GM23338 (cell line): ENCODE measurements around the gene SMPDL3A.

Source experiments
- CREB1 ChIP-seq: fragments of 250-450 bp; sonication (Bioruptor Pico); IDR thresholded peaks from 2 replicates; pipeline ENCODE4 v1.5.0; 2020; ENCODE audit warnings: low read depth, mild to moderate bottlenecking, moderate library complexity
- CTCF ChIP-seq, 2 experiments: fragments of 200-600 bp in 1 of 2; sonication (generic) in 1 of 2; conservative IDR thresholded peaks; 2 replicates each; pipeline versions ENCODE4 v1.5.1 to v1.6.1; 2016 to 2017; ENCODE audit warnings: antibody characterized with exemption in 2 of 2, low read depth in 2 of 2, mild to moderate bottlenecking in 2 of 2, moderate library complexity in 1 of 2
- EZH2 ChIP-seq: fragments of 200-600 bp; sonication (generic); IDR thresholded peaks from one replicate; pipeline ENCODE4 v1.8.0; 2017; ENCODE audit warnings: antibody characterized with exemption, mild to moderate bottlenecking, low read depth; ENCODE audit not compliant: unreplicated experiment
- EZH2phosphoT487 ChIP-seq: fragments of 200-600 bp; sonication (generic); IDR thresholded peaks from one replicate; pipeline ENCODE4 v1.8.1; 2018; ENCODE audit warnings: antibody characterized with exemption; ENCODE audit not compliant: unreplicated experiment
- POLR2AphosphoS5 ChIP-seq: IDR thresholded peaks from 2 replicates; pipeline ENCODE4 v1.6.1; 2016; ENCODE audit warnings: antibody characterized with exemption, low read depth
- REST ChIP-seq: IDR thresholded peaks from one replicate; pipeline ENCODE4 v1.6.1; 2018; ENCODE audit warnings: antibody characterized with exemption; ENCODE audit not compliant: unreplicated experiment
- ZNF331 ChIP-seq: fragments of 250-450 bp; sonication (Bioruptor Pico); IDR thresholded peaks from 2 replicates; pipeline ENCODE4 v1.5.0; 2020; ENCODE audit warnings: low read depth, mild to moderate bottlenecking, moderate library complexity
- ZNF462 ChIP-seq: fragments of 250-450 bp; sonication (Bioruptor Pico); IDR thresholded peaks from 2 replicates; pipeline ENCODE4 v1.5.0; 2020; ENCODE audit warnings: mild to moderate bottlenecking, moderate library complexity

GRCh38 chr6:122845464-122845863, 56.4 kb downstream of the SMPDL3A start:
- TF ChIP-seq REST (no peak), CREB1 (CRISPR knock-in tag) (no peak), CTCF (conservative IDR thresholded peaks at IDR 0.05; ENCODE audit: low read depth in 2 of 2) (no peak), POLR2AphosphoS5 (no peak), EZH2 (no peak), ZNF331 (no peak), EZH2phosphoT487 (no peak), ZNF462 (CRISPR knock-in tag) (no peak)
